CD4-positive, alpha-beta T cell treated with Interleukin-2 at 100 ng/mL for 4 hours (primary cell): ENCODE data around the gene LAMA4.
A peak's percentile ranks its signal among the peaks of the same experiment; 100 is the strongest.

ENCODE experiments used
- DNase-seq: peaks from one replicate; pipeline ENCODE4 v3.0.0-alpha.2; 2020; ENCODE audit warnings: low spot score

Gene LAMA4

GRCh38 chr6:112253841-112254816, at the start of gene LAMA4:
TSS of gene LAMA4 (minus strand) at chr6:112254567. CDS start at chr6:112254150, 417 bp downstream.
- DNase-seq: no peak

- DNase-seq: no peak
Observed at GRCh38 chr6:112302142-112302705, 47.9 kb upstream of the LAMA4 start.

- no peak for DNase-seq
Observed at GRCh38 chr6:112300896-112301295, 46.5 kb upstream of the LAMA4 start.

- DNase-seq: no peak
Observed at GRCh38 chr6:112298816-112299281, 44.5 kb upstream of the LAMA4 start.

GRCh38 chr6:112298021-112298745, 43.8 kb upstream of the LAMA4 start:
- no peak for DNase-seq

- no peak for DNase-seq
Observed at GRCh38 chr6:112296694-112297093, 42.3 kb upstream of the LAMA4 start.

GRCh38 chr6:112296122-112296521, 41.8 kb upstream of the LAMA4 start:
- no peak for DNase-seq

GRCh38 chr6:112291161-112291762, 36.9 kb upstream of the LAMA4 start:
- no peak for DNase-seq

GRCh38 chr6:112289038-112289566, 34.7 kb upstream of the LAMA4 start:
- DNase-seq: no peak

GRCh38 chr6:112288475-112288874, 34.1 kb upstream of the LAMA4 start:
- no peak for DNase-seq

GRCh38 chr6:112287577-112288225, 33.3 kb upstream of the LAMA4 start:
- DNase-seq: no peak

- DNase-seq: no peak
Observed at GRCh38 chr6:112286500-112287144, 32.3 kb upstream of the LAMA4 start.

- peak; percentile 52 for DNase-seq
Observed at GRCh38 chr6:112286010-112286409, 31.6 kb upstream of the LAMA4 start.

GRCh38 chr6:112284603-112285002, 30.2 kb upstream of the LAMA4 start:
- no peak for DNase-seq

GRCh38 chr6:112283621-112284020, 29.3 kb upstream of the LAMA4 start:
- DNase-seq: no peak

- DNase-seq: no peak
Observed at GRCh38 chr6:112281821-112282615, 27.7 kb upstream of the LAMA4 start.

- no peak for DNase-seq
Observed at GRCh38 chr6:112279031-112279935, 24.9 kb upstream of the LAMA4 start.

- no peak for DNase-seq
Observed at GRCh38 chr6:112275365-112275764, 21.0 kb upstream of the LAMA4 start.

- DNase-seq: no peak
Observed at GRCh38 chr6:112274774-112275173, 20.4 kb upstream of the LAMA4 start.
